ENCODE results near the gene RBMS3.
"Not testable (repeated sequence)": the region's sequence is repeated elsewhere in the genome, so short reads cannot be mapped to it uniquely, and the experiment has no call there.

Gene RBMS3

DNA sequence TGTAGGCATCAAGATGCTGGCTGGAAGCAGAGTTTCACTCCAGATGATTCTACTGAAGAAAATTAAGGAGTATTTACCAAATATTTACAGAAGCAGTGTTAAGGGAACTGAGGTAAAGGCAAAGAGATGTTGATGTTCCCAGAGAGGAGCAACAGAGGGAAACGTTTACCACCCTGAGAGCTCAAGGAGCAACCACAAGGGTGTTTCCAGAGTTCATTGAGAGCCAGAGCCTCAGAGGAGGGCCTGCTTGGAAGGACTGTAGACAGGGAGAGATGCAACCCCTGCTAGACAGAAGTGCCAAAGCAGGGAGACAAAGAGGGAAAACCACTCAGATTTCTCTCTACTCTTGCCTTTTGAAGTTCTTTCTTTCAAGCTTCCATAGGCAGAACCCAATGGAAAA lies 474.5 kb downstream of the RBMS3 start:
- ATAC-seq = no peak

DNA sequence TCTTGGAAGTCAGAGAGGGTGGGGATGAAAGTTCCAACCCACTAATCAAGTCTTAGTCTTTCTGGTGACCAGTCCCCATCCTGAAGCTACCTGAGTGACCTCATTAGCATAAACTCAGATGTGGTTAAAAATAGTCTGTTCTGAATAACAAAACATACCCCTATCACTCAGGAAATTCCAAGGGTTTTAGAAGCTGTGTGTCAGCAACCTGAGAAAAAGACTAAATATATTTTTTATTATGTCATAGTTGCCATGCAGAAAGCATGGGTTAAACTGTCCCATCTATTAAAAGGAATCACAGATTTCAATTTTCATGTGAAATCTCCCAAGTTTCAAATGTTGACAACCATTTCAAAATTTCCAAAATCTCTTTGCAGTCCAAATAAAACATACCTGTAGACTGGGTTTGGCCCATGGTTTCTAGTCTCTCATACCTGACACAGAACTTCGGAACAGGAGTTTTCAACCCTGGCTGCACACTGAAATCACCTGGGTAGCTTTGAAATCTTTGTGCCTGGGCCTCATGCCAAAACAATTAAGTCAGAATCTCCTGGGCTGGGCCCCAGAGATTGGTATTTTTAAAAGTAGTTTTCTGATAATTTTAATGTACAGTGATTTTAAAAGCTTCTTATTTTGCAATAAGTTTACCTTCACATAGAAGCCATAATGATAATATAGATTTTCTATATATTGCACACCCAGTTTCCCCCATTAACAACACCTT lies 476.3 kb downstream of the RBMS3 start:
- ATAC-seq = no peak

DNA sequence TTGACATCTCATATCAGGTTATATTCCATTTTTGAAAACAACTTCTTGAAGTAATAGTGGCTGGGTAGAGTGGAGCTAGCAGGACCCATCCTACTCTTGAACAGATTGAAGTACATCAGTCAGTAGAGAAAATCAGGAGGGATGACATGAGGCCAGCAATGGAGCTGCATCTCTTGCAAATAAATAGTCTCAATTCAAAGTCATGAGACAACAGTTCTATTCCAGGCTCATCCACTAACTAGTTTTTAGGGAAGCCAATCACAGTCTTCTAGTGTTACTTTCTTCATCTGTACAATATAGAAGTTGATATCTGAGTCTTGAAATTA lies 477.2 kb downstream of the RBMS3 start:
- ATAC-seq = no peak

DNA sequence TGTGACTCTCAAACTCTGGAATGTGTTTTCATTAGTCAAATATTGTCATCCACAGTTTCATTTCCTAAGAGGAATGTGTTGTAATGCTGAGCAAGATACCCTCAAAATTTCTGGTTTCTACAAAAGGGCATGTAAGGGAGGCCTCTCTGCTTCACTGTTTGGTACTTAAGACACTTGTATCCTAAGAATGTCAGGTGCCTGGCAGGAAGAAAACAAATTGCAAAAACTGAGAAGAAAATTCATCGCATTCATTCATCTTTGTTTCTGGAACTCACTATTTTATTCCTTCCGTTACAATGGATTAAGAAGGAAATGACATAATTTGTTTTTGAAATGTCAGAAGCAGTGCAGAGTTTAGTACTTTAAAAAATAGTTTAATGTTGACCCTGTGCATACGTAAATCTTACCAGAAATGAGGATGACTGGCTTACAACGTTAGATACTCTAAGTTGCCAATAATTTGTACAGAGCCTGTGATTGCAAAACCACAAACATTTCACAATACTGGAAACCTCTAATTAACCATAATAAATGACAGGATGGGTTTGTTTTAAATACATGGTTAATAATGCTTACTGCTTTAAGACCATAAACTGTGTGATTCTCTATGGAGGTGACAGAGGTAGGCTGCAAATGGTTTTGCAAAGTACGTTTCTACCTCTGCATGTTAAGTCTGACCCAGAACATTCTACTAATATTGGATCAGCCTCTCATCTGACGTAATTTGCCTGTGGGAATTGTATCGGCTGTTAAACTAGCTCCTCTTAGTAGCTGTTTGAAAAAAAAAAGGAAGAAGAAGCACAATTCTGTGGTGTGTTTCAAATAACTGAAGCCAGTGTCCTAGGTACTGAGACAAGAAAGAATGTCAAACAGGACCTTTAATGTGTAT lies 477.8 kb downstream of the RBMS3 start:
- ATAC-seq = no peak

DNA sequence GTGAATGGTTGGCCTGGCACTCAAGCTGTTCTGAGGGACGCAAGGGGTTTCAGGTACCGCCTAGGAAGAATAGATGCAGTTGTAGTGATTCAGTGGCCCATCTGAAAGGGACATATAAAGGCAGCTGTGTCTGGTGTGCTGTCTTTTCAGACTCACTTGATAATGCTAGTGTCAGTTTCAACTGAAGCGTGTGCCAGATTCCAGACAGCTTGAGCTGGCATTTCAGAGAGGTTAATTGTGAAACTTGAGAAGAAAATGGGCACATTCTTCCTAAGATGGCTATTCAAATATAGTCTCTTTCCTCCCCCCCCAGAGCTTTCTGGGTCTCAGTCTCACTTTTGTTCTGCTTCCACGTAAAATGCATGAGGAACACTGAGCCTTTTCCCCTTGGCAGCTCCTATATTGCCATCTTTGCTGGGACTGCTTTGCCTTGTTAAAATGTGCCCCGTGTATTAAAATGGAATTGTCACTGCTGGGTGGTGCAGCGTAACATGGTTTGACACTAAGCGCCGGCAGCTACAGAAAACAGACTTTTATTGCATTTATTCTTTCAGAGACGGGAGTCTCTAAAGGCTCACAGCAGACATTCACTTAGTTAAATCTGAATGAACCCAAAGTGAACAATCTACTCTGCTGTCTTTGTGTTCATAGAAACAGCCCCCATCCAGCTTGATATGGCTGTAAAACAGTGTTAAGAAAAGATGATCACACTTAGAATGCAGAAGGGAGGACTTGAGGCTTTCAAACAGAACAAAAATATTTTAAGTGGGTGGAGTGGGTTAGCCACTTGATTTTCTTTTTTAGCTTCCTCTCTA lies 478.7 kb downstream of the RBMS3 start:
- ATAC-seq = no peak

DNA sequence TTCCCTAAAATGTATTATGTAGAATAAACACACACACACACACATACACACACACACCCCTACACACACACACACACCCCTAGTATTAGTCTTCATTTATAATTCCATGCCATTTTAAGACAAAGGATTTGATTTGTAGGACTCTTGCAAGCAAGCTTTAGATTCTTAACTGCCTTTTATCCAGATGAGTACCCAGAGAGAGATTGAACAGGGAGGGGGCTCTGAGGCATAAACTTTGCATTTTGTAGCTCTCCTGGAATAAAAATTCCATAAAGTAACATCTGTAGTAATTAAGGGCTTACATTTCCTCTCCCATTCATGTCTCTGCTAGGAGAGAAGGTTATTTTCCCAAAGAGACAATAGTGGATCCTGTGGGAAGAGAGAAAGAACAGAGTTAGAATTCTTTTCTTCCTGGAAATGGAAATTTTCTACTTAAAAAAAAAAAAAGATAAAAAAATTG lies 479.4 kb downstream of the RBMS3 start:
- ATAC-seq = no peak

DNA sequence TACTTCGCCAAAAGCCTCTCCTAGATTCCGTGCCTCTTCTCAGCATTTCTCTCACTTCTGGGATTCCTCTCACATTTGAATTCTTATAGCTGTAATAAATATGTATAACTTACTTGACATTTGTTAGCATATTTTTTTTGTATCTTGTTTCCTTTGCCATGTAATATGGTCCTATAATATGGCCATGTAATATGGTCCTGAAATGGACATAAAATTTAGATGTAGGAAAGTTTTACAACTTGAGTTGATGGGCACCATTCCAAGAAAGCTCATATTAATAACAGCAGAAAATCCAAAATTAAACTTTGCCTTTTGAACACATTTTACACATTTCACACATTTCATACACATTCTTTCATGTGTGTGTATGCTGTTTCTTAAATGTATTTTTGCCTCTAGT lies 480.6 kb downstream of the RBMS3 start:
- no peak for ATAC-seq

DNA sequence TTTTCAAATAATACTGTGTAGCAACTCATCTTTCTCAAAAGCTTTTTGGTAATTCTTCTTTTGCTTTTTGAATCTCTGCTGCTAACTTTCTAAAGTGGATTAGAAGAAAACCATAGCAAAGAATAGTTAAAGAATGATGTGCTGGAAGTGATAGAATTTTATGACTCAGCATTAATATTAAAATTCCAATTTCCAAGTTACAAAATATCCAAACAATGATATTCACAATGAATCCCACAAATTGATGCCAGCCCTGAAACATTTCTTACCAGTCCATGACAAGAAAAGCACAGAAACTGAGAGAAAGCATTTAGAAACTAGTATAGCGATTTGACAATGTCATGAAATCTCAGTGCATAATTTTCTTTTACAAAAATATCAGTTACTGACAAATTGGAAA lies 482.2 kb downstream of the RBMS3 start:
- no peak for ATAC-seq

DNA sequence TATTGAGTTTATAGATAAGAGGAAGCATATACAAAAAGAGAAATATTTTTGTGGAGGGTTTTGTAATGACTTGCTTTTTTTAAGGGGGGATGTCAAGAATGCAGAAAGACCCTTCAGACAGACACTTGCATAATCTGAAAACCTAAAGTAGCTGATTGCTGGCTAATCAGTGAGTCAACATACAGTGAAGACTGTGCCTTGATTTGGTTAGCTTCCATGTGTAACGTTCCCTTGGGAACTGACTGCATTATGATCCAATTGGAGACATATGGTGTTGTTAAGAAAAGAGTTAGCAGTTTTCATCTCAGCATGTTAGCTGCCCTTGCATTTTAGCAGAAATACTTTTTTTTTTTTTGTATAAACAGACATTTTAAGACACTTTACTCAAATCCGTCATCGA lies 483.2 kb downstream of the RBMS3 start:
- ATAC-seq = no peak

DNA sequence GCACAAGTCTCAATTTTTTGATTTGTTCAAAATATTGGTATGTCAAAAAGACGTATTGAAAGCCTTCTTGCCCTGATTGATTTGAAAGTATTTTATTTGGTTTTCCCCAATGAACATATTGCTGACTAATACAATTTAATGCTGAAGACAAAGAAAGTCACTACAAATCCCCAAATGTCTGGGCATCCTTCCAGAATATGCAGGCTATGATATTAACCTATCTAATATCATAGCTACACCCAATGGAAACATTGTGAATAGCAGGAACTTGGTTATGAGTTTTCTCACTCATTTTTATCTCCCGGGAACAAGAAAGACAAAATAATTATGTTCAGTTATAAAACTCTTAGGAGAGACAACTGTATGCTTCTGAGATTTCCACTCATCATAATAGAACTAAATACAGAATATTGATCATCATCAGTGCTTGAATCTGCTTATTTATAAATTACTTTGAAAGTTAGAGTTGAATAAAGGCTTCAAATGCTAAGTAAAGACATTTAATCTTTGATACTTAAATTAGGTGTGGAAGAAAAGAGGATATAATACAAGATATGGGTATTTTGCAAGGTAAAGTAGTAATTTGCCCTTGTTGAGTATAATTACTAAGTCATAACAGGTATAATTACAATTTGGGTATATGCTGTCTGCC lies 483.9 kb downstream of the RBMS3 start:
- ATAC-seq = no peak

DNA sequence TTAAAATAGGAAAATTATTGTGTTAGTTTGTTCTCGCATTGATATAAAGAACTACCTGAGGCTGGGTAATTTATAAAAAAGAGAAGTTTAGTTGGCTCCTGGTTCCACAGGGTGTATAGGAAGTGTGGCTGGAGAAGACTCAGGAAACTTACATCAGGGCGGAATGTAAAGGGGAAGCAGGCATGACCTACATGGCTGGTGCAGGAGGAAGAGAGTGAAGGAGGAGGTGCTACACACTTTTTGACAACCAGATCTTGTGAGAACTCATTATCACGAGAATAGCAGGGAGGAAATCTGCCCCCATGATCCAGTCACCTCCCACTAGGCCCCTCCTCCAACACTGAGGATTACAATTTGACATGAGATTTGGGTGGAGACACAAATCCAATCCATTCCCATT lies 490.7 kb downstream of the RBMS3 start:
- no peak for ATAC-seq

DNA sequence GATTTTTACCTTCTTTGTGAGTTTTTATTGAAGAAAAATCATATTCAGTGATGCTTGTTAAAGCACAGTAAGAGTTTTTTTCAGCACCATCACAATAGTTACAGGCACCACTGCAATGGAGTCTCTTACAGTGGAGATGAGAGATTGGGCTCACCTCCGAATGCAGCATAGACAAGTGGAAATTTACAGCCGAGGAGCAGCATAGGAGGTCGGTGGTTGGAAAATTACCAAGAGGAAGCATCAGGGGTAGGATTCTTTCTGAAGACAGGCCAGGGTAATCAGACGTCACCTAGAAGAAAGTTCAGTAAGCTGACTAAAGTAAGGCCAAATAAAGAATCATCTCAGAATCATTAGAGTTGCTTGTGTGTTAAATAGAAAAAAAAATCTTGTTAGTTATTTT lies 491.6 kb downstream of the RBMS3 start:
- no peak for ATAC-seq

DNA sequence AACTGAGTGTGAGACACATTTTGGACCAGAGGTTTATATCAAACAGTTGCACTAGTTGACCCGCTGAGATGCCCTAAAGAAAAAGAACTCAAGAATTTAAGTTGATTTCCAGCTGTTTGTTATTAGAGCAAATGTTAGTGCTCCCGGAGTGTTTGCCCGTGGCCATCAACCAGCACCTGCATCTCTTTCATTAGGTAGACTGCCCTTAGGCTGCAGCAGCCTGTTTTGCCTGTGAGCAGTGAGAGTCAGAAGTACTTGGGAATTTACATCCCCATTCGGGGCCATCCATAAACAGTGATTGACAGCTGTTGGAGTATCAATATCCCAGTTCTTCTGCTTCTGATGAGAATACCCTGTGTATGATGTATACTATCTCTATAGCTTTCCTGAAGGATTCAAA lies 492.6 kb downstream of the RBMS3 start:
- ATAC-seq = no peak

DNA sequence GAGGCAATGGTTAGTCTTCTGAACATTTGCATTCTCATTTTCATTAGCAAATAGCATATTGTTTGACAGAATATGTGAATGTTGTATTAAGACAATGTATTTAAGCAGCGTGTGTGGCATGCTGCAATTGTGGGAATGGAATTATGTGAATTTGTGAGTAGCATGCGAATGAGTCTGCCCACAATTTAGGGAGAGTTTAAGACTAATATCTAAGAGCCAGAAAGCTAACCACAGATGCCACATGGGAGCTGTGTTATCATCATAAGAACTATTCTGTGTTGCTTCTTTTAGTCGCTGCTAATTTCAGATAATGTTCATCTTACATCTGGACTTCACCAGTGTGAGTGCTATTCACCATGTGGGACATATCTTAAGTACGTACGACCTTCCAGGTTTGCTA lies 494.5 kb downstream of the RBMS3 start:
- ATAC-seq = no peak

DNA sequence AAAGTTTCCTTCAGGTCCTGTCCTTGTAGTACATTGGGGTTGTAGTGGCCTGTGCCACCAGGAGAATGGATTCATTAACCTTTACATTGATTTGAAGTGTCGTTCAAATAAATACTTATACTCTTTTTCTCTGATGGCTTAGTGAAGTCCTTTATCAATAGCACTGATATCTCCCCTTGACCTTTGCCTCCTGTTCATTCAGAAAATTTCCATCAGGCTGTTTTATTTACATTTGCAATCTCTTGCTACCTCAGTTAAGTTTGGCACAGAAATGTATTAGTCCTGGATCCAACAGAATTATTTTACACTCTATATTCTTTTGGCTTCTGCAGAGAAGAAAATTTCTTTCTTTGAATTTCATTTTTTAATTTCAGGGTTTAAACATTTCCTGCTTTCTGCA lies 497.0 kb downstream of the RBMS3 start:
- ATAC-seq = no peak

DNA sequence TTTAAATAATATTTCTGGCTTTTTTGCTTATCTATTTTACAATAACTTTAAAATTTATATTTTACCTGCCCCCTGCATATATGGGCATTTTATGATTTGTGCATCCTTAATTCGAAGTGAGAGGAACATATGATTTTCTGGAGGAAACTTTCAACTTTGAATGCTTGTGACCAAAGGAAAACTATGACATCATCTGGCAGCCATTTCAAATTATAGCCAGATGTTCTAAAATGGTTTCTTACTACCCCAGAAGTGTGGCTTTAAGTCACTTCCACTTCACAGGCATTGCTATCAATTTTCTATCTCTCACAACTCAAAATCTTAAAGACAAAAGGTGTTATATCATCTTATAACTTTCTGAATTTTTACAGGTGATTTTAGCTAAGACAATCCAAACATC lies 508.8 kb downstream of the RBMS3 start:
- ATAC-seq = no peak

DNA sequence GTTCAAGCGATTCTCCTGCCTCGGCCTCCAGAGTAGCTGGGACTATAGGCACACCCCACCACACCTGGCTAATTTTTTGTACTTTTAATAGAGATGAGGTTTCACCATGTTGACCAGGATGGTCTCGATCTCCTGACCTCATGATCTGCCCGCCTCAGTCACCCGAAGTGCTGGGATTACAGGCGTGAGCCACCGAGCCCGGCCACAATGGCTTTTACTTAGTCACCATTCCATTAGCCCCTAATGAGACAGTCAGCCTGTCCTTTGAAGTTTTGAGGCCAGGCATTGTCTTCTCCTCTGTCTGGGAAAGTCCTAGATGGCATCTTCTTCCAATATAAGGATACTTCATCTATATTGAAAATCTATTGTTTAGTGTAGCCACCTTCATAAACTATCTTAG lies 515.9 kb downstream of the RBMS3 start:
- ATAC-seq = no peak

DNA sequence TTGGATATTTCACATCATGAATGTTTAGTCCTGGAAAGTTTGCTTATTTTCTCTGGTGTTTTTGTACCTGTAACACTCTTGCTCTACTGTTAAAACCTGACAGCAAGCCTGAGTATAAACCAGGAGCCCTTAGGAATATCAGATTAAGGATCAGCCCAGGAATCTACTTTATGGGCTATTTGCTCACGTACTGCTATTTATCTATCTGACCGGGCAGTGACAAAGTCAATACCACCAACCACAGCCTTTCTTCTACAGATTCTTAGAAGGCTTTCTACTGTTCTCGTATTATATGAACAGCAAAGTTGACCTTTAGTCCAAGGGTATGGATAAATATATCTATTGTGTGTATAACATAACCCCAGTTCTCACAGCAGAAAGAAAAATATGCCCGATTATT lies 521.2 kb downstream of the RBMS3 start:
- ATAC-seq = no peak

DNA sequence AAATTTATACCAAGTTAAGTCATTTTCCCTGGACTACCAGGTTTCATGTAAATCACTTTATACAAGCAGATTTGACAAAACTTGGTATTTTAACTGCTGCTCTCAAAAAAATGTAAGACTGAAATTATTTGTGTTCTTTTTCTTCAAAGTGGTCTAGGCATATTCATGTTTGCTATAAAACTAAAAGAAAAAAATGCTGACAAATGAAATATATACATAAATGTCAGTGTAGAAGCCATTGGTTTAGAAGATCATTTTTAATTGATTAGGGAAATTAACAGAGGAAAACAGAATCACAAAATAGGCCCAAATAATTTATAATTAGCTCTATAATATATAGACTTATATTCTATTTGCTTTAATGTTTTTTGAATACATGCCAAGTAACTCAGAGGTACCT lies 523.2 kb downstream of the RBMS3 start:
- ATAC-seq = no peak

DNA sequence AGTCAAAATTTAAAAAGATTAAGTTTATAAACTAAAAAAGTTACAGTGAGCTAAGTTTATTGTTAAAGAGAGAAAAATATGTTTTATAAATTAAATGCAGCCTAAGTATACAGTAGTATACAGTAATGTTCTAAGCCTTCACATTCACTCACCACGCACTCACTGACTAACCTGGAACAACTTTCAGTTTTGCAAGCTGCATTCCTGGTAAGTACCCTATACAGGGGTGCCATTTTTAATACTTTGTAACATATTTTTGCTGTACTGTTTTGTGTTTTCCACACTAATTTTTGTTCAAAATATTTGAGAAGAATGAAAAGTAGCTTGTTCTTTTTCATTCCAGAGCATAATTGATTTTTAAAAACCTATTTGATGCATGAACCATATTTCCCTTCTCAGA lies 524.9 kb downstream of the RBMS3 start:
- no peak for ATAC-seq

DNA sequence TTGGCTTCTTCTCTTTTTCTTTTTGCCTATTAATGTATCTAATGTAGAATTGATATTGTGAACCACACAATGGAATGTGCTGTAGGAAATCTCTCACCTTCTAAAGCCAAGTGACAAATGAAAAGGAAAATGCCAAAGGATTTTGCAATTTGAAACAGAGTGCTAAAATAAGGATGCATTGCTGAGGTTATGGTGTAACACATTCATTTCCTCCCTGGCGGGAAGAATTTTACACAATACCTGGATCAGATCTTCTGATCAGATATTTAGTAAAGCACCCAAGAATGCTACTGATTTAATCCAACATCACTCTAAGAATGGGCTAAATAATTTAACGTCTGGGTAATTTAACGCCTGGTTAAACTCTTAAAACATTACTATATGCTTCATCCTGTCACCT lies 527.5 kb downstream of the RBMS3 start:
- ATAC-seq = not testable (repeated sequence)

DNA sequence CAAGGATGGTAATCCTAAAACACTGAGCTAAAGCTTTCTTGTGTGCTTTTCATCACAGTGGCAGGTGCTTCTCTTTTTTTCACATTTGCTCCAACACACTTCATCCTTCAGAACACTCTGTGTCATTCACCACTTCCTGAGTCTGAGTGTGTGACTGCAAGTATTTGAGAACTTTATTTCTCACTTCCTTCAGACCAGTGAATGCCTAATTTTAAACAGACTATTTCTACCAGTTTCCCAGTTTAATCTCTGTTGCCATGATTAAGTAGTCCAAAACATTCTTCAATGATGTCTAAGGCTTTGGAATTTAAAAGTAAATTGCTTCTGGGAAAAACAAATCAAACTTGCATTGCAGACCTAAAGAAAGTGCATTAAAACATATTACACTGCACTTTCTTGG lies 541.2 kb downstream of the RBMS3 start:
- no peak for ATAC-seq

DNA sequence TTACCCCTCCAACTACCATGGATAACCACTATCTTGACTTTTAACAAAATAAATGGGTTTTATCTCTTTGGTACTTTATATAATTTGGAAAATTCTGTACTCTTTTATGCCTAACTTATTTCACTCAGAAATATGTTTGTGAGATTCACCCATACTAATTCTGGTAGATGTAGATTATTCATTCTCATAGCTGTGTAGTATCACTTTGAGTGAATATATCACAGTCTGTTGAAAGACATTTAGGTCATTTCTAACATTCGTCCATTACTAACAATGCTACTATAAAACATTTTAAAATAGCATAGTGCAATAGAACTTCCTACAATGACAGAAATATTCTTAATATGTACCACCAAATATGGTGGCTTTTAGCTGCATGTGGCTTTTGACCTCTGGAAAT lies 542.4 kb downstream of the RBMS3 start:
- ATAC-seq = no peak

All from activated CD4-positive, CD25-positive, alpha-beta regulatory T cell treated with anti-CD3 and anti-CD28 coated beads, Interleukin-2, amount 50 U/mL, for 24 hours (primary cell).